Keratinocyte (primary cell): ENCODE measurements around the gene GRIA3.
"Not testable (repeated sequence)": the region's sequence is repeated elsewhere in the genome, so short reads cannot be mapped to it uniquely, and the experiment has no call there.

Experiments used
- CTCF ChIP-seq, 3 experiments: IDR thresholded peaks in 1 of 3; conservative IDR thresholded peaks in 1 of 3; optimal IDR thresholded peaks in 1 of 3; 2 replicates in 2 of 3; 3 replicates in 1 of 3; pipeline versions ENCODE3 to v1.5.1; 2011; ENCODE audit warnings: low read length in 3 of 3, mild to moderate bottlenecking in 3 of 3, moderate library complexity in 2 of 3, control low read depth in 1 of 3, inconsistent platforms in 1 of 3; ENCODE audit not compliant: insufficient read depth in 2 of 3; ENCODE audit errors: extremely low read depth in 1 of 3
- EZH2 ChIP-seq: IDR thresholded peaks from one replicate; pipeline ENCODE4 v1.6.1; 2012; ENCODE audit warnings: inconsistent platforms, mild to moderate bottlenecking, low read length, moderate library complexity

DNA sequence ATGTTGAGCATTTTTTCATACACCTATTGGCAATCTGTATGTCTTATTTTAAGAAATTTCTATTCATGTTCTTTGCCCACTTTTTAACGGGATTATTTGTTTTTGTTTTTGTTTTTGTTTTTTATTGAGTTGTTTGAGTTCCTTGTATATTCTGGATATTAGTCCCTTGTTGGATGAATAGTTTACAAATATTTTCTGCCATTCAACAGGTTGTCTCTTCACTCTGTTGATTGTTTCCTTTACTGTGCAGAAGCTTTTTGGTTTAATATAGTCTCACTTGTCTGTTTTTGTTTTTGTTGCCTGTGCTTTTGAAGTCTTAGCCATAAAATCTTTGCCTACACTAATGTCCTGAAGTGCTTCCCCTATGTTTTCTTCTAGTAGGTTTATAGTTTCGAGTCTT, 202.1 kb downstream of the GRIA3 start:
- TF ChIP-seq EZH2; CTCF (optimal IDR thresholded peaks at IDR 0.05 in 1 of 3, IDR thresholded peaks at IDR 0.05 in 1 of 3, conservative IDR thresholded peaks at IDR 0.05 in 1 of 3; ENCODE audit: extremely low read depth in 1 of 3, insufficient read depth in 2 of 3, low read length in 3 of 3): not testable (repeated sequence)
